NCI-H345 treated with DMSO at 0.1 percent for 48 hours (cell line): ENCODE data around the gene WRAP73.
A peak's percentile ranks its signal among the peaks of the same experiment; 100 is the strongest.

Experiments used
- DNase-seq: peaks from one replicate; lab custom pipeline; 2025; ENCODE audit not compliant: unreplicated experiment; lab: John Stamatoyannopoulos, UW

Gene WRAP73, protein sequence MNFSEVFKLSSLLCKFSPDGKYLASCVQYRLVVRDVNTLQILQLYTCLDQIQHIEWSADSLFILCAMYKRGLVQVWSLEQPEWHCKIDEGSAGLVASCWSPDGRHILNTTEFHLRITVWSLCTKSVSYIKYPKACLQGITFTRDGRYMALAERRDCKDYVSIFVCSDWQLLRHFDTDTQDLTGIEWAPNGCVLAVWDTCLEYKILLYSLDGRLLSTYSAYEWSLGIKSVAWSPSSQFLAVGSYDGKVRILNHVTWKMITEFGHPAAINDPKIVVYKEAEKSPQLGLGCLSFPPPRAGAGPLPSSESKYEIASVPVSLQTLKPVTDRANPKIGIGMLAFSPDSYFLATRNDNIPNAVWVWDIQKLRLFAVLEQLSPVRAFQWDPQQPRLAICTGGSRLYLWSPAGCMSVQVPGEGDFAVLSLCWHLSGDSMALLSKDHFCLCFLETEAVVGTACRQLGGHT

DNA sequence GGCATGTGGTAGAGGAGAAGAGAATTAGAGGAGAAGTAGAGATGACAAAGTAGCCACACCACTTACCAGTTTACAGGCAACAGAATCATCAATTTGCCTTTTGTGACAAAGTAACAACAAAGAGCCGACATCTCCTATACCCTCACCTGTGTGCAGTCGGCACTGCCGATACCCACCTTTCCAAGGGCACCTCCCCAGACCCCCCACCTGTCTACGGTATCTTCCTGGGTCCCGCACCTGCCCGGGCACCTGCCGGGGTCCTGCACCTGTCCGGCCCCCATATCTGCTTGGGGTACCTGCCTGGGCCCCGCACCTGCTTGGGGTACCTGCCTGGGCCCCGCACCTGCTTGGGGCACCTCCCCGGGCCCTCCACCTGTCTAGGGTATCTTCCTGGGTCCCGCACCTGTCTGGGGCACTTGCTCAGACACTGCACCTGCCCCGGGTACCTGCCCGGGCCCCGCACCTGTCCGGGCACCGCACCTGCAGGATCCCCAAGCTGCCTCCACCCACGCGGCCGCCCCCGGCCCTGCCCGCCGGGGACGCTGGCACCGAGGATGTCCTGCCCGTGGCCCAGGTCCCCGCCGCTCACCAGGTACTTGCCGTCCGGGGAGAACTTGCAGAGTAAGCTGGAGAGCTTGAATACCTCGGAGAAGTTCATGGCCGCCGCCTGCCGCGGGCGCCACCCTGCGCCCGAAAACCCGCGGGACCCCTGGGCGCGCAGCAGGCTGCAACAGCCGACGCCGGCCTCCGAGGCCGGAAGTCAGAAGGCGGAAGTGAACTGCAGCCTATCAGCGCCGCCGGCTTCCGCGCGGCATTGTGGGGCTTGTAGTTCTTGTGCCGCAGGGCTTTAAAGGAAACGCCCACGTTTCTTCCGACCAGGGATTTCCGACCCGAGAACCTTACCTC, at the start of gene WRAP73:
WRAP73 (minus strand) TSS at position 762 of the 906 bp plus-strand sequence; CDS start at position 658, 104 bp downstream.
- peak; percentile 92 for DNase-seq

DNA sequence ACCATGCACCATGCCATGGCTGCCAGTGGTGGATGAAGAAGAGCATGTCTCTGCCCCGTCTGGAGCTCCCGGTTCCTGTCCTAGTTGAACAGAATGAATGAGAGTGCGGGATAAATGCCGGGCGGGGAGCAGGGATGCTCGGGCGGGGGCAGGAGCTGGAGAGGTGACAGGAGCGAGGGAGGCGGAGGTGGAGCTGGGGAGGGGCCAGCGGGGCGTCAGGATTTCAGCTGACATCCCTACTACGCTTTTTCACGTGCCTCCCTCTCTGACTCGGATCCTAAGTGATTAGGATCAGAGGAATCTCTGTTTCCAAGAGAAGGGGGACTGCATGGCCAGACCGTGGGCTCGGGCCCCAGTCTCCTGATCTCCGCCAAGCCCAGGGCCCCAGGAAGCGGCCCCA, 49.7 kb upstream of the WRAP73 start:
- DNase-seq = no peak

DNA sequence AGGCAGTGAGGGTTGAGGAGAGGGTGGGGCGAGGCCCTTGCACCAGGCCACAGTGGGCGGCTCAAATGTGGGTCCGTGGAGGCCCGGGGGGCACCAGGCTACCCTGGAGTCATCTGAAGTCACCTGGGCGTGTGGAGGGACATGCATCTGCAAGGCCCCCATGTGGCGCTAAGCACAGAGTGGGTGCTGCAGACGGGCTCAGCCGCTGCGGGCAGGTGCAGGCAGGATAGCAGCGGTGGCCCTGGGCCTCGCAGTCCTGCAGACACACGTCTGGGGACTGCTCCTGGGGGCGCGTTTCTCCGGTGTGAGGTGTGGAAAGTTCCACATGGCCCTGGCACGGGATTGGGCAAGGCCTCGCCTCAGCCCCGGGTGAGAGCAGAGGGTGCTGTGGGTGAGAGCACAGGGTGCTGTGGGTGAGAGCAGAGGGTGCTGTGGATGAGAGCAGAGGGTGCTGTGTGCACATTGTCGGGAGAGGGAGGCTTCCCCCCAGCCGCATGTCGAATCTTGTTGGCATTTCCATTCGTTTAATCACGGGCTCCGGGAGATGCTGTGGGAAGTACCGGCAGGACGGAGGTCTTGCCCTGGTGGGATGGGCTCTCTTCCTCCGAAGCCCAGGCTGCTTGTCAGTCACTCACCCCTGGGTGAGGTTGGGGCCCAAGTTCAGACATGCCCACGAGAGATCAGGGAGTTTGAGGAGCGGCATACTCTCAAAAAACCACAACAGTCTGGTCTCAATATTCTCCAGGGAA, 48.9 kb upstream of the WRAP73 start:
- DNase-seq = peak; percentile 32

DNA sequence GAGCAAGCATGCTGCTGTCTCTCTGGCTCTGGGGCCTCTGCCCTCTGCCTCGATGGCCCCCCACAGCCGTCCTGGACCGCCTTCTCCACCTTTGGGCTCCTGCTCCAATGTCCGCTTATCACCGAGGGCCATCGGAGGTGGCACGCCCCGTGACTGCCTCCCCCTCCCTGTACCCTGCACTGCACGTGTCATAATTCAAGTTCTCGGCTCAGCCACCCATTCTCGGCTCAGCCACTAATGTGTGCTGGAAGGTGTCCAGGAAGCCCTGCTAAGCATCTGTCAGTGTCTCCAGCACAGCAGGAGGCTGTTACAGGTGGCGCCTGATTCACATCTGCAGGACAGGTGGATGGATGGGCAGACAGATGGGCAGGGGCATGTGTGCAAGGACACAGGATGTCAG, 47.9 kb upstream of the WRAP73 start:
- DNase-seq = peak; percentile 95

DNA sequence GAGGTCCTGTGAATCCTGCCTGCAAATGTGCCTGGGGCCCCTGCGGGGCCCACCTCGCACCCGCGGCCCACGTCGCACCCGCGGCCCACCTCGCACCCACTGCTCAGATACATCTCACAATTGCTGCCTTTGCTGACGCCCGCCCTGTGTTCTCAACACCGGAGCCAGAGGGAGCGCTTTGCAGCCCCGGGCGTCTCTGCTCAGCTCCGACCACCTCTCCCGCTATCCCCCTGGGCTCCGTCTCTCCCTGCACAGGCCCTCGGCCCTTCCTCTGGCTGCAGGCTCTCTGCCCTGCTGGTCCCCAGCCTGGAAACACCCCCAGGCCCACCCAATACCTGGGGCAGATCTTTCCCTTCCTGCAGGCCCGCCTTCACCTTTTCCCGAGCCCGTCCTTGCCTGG, 47.2 kb upstream of the WRAP73 start:
- no peak for DNase-seq

DNA sequence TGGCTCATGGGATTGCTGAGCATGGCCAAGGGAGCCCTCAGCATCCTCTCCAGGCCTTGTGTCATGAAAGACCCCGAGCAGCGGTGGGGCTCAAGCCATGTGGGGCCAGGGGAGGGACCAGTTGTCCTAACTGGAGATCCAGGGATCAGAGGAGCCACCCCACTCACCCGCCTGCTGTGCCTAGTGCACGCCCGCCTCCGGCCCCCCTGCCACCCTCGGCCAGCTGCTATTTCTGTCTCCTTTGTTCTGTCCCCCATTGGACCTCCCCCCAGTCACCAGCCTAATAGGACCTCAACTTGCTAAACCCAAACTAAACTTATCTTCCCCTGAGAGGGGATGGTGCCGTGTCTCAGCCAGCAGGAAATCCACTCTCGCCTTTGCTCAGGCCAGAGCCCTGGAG, 46.8 kb upstream of the WRAP73 start:
- no peak for DNase-seq

DNA sequence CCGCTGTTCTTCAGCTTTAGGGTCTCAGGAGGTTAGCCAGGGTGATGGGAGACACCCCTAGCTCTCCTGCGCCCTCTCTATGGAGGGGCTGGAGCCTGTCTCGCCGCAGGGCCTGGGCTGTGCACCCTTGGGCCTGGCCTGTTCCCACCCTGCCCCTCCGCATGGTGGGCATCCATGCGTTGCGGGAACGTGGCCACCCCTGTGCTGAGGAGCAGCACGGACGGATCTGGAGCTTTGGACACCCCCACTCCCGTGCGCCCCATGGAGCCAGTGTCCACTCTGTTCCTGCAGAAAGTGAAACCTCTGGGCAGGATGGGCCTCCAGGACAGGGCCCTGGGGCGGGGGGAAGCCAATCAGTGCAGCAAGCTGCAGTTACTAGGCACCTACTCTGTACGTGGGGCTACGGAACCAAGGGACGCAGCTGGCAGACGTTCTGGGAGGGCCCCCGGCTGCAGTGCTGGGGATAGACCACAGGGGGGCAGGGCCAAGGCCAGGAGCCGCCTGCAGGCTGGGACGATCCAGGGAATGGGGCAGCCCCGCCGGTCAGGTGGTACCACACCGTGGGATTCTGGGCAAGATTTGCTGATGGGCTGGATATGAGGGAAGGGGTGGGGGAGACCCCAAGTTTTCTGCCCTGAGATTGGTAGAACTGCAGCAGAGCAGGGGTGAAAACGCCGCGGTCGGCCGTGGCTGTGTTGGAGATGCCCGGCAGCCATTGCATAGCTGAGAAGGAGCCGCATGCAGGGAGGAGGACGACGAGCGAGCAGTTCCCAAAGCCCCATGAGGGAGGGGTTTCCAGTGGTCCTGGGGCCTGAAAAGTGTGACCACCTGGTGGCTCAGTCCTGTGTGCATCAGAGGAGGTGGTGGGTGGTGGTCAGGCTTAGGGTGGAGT, 45.7 kb upstream of the WRAP73 start:
- no peak for DNase-seq

DNA sequence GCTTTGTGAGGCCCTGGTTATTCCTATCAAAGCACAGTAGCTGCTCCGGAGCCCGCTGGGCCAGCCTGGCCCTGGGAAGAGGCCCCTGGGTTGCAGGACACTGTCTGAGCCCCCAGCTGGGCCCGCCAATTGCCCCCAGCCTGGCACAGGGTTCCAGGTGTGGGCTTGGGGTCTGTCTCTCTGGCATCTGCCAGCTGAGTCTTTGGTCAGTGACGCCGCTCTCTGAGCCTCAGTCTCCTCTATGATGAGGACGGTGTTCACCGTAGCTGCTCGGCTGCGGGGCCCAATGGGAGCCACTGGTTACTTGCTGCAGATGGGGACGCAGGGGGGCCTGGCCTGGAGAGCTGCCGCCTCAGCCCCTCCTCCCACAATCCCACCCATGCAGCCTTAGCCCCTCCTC, 43.4 kb upstream of the WRAP73 start:
- DNase-seq = no peak

DNA sequence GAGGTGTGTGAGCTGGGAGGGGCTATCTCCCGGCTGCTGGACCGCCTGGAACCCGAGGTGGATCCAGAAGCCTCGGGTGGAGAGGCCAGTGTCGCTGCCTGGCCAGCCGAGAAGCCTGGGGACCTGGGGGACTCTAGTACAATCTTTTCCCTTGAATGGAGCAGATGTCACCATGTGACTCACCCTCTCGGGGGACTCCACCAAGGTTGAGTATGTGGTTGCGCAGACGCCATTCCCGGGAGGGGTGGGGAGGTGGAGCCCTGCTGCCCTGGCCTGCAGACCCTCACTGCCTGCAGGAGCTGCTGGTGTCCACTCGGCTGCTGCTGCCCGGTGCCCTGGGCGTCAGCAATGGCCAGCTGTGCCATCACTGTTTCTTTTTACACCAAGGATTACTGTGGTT, 42.7 kb upstream of the WRAP73 start:
- DNase-seq = no peak

DNA sequence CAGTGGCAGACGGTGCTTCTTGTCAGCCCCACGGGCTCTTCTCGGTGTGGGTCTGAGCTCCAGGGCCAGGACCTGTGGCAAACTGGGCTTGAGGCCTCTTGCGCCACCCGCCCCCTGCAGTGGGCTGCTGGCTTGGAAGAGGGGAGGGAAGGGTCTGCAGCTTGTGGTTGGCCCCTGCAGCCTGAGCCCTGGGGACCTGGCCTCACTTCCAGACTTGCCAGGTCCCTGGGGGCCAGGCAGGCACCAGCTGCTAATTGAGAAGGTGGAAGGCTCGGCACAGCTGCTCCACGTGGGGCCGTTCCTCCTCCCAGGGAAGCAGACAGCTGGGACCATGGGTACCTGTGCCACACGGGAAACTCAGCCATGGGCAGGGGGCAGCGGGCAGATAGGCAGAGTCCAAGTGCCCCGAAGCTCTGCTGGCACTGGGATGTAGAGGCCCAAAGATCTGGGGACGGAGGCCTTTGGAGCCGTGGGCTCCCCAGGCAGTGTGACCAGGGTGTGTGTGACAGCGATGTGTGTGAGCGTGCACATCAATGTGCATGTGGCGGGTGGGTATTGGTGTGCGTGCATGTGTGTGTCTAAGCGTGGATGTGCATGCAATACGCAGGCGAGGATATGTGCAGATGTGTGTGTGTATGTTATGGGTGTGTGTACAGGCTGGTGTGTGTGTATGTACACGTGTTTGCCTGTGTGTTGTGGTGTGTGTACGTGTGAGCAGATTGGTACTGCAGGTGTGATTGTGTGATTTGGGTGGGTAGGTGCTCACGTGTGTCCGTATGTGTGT, 41.7 kb upstream of the WRAP73 start:
- no peak for DNase-seq

DNA sequence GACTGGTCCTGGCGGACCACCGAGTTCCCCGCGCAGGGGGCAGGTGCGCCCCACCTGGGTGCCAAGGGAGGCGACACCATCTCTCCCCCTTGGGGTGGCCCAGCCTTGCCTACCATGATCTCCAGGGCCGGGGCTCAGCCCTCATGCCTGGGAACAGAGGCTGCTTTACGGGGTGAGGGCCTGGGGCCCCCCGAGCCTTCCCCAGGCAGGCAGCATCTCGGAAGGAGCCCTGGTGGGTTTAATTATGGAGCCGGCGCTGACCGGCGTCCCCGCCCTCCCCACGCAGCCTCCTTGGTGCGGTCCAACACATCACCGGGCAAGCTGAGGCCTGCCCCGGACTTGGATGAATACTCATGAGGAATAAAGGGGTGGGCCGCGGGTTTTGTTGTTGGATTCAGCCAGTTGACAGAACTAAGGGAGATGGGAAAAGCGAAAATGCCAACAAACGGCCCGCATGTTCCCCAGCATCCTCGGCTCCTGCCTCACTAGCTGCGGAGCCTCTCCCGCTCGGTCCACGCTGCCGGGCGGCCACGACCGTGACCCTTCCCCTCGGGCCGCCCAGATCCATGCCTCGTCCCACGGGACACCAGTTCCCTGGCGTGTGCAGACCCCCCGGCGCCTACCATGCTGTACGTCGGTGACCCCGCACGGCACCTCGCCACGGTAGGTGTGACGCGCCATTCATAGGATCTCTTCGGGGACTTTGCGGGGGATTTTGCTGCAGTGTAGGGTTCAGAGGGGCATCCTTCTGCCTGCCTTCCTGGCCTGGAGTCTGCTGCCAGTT, 40.6 kb upstream of the WRAP73 start:
- peak; percentile 72 for DNase-seq

DNA sequence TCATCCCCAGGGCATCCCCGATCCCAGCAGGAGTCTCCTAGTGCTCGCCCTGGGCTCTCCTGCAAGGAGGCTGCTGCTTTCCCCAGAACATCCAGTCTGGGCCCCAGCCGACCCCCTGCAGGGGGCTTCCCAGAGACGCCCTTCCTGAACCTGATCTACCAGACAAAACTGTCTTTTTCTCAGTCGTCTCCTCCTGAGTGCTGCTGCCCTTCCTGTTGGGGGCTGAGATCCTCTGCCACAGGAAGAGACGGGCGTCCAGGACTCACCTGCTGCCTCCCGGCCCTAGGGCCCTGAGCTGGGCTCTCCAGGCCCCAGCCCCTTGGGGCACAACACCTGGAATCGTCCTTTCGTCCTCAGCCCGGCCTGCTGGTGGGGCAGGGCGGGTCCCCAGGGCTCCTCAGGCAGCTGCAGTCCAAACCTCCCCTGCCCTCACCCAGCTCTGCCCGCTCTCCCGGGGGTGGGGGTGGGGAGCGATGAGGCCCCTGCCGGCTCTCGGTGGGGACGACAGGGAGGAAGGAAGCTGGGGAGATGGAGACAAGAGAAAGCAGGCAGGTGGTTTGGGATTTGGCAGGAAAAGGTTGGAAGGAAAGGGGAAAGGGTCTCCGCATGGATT, 39.3 kb upstream of the WRAP73 start:
- no peak for DNase-seq

DNA sequence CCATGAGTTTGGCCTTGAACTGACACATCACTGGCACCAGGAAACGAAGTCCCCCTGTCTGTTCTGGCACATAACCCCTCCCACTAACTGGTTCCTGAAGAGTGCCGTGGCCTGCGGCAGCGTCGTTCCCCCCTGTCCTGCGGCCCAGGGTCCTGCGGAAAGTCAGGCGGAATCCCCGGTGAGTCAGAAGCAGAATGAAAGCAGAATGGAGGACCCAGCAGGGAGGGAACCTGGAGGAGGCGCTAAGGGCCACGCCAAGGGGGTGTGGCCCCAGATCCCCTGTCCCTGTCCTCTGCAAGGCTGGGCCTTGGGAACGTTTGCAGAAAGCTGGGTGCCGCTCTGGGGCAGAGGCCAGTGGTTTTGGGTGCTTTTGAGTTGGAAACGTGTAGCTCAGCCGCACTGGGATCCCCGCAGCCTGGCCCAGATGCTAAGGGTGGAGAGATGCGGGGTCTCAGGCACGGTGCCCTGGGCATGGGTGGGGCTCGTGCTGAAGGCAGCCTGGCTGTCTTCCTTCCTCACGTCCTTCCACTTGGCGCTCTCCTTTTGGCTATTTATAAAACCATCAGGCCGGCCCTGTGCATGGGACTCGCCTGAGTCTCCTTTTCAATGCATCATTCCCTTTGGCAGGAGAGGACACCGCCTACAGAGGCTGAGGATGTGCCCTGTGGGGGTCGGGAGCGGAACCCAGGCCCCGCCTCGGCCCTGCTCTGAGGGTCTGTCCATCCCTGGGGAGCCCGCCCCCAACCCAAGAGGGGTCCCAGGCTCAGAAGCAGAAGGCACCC, 38.6 kb upstream of the WRAP73 start:
- DNase-seq = no peak

DNA sequence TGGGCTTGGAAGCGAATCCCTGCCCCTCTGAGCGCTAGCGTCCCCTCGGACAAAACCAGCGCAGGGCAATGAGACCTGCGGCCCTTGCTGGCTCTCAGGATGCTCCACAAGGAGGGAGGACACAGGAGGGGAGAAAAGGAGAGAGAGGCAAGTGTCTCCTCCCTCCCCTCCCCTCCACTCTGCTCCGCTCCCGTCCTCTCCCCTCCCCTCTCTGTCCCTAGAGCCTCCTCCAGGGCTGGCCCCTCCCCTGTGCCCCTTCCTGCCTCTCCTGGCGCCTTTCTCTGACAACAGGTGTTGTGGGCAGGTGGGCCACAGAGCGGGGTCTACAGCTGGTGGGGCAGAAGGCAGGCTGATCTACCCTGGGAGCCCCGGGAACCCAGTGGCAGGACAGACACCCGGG, 37.6 kb upstream of the WRAP73 start:
- no peak for DNase-seq

DNA sequence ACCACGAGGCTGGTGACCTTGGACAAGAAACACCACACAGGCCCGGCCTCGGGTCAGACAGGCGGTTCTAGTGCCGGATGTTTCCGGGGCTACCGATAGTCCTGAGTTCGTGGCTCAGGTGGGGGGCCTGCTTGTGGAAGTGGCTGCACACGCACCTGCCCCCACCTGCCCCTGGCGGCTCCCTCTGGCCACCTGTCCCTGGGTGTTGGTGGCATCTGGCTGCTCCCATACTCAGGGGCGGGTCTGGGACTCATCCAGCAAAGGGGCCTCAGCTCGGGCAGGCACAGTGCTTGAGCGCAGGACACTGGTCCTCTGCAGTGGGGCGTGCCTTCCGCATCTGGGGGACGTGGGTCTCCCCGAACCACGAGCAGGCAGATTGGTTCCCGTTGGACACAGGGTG, 36.0 kb upstream of the WRAP73 start:
- no peak for DNase-seq

DNA sequence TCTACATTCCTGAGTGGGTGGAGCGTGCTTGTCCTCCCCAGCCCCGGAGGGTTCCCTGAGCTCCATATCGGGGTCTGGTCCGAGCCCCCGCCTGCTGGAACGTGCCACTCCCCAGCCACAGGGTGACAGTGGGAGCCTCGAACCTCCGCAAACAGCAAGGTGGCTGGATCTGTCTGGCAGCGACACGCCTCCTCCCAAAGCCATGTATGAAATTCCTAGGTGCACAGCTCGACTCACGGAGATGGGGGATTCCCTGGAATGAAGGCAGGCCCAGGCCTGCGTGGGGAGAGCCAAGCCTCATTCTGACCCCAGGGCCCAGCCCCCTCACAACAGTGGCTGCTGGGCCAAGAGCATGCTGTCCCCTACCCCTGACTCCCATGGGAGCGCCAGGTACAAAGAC, 35.3 kb upstream of the WRAP73 start:
- DNase-seq = no peak

DNA sequence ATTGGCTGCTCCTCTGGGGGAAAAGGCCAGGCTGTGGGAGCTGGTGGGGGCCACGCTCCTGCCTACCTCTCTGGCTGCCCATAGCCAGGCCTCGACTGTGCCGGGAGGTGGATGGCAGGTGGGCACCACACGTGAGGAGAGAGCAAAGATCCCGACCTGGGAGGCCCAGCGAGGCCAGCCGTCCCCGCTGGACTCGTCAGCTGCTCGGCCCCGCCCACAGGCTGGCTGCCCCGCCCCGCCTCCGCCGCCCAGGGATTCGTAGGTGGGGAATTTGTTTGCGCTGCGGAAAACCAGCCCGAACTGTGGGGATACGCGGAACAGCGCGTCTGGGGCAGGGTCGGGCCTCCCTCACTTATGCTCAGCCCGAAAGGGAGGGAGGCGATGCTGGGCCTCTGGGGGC, 34.1 kb upstream of the WRAP73 start:
- no peak for DNase-seq

DNA sequence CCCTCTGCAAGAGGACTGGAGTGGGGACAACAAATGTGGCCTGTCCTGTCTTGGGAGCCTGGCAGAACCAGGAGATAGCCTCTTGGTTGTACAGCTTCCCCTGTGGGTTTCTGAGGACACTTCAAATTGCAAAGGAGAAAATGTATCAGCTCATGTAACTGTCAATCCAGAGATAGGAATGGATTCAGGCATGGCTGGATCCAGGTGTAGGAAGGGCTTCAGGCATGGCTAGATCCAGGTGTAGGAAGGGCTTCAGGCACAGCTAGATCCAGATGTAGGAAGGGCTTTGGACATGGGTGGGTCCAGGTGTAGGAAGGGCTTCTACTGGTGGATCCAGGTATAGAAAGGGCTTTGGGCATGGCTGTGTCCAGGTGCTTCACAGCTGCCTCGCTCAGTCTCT, 33.3 kb upstream of the WRAP73 start:
- no peak for DNase-seq
